GM18502 (cell line): ENCODE data around the gene ATP8A2.

Experiments used
- ATAC-seq: cut with Tn5 transposase; IDR thresholded peaks from one replicate; pipeline ENCODE4 v1.9.1; 2021; ENCODE audit warnings: mild to moderate bottlenecking; ENCODE audit not compliant: unreplicated experiment, poor library complexity

The ATP8A2 gene

GRCh38 chr13:26017196-26017921 lies 645.6 kb downstream of the ATP8A2 start:
- no peak for ATAC-seq

GRCh38 chr13:26017932-26018665 lies 646.3 kb downstream of the ATP8A2 start:
- ATAC-seq, result no peak

GRCh38 chr13:26019251-26019650 lies 647.5 kb downstream of the ATP8A2 start:
- ATAC-seq, result no peak

- ATAC-seq, result no peak
Measured at GRCh38 chr13:26019881-26020870, 648.4 kb downstream of the ATP8A2 start.

GRCh38 chr13:26020891-26021290 lies 649.1 kb downstream of the ATP8A2 start:
- ATAC-seq, result no peak

DNA sequence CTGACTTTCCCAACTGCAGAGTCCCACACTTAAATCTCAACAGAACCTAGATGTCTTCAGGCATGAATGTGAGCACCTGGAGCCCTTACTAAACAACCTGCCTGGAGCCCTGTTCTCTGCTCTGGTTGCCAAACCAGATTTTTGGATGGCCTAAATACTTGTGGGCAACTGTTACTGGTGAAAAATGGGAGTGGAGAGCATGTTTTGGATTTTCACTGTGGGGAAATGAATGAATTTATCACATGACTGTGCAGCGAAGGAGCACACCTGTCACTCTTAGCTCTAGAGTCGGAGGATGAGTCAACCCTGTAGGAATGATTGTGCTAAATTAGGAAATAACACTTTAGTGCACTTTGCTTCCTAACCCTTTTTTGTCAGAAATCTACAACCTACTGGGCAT lies 649.7 kb downstream of the ATP8A2 start:
- ATAC-seq, result no peak

- ATAC-seq, result no peak
Measured at GRCh38 chr13:26021956-26022355, 650.2 kb downstream of the ATP8A2 start.

DNA sequence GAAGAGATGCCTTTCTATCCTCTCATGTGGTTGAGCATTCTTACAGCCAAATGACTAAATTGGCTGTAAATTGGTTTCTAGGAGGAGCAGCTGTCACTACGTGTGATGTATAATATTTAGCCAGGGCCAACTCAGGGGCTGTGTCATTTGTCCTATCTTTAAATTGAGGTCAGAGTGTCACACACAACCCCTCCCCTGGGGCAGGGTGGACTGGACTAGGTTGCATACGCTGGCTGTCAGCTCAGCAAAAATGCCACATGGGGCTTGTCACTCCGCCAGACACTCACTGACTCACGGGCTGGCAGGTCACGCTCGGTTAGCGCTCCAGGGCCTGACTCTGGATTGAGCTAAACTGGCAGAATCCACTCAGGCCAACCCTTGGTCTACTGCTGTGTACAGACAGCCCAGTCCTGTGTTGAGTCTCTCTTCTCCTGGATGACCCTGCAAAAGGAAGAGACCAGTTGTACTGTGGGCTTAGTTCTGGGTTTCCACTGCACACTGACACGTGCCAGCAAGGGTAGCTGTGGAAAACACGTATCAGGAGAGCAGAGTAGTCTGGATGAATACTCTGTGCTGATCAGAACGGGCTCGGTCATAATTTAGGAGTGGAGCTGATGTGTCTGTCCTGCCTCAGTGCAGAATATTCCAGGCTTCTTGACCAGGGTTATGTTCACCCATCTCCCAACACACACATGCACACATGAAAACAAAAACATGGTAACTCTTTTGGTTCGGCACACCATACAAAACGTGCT lies 650.9 kb downstream of the ATP8A2 start:
- no peak for ATAC-seq

DNA sequence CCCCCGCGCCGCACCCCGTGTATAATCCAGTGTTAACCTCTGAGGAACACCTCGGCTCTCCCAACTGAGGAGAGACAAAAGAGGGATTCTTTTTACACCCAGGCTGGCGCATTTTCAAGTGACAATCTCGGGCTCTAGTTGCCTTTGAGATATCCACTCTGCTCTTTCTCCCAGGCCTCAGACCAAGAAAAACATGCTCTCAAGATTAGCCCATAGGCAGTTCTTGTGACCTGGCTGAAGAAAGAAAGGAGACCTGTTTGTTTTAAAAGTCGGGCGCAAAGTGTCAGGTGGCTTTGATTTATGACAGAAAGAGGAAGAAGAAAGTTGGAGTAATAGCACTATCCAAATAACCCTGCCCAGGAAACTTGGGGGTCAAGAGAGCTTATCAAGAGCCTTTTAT lies 652.8 kb downstream of the ATP8A2 start:
- no peak for ATAC-seq

DNA sequence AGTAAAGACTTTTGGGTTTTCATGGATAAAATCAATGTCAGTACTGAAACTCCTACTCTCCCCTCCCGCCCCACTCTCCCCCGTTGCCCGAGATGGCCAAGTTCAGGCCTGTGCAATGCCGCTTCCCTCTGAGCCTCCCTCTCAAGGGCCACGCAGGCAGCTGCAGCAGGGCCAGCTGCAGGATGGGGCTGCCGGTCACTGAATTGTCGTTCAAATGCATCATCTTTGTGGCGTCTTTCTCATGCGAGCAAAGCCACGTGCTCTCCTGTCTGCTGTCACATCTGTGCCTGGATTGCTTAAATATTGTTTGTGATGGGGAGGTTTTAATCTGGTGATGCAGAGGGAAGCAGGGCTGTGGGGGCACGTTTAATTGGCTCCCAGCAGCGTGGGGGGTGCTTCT lies 653.4 kb downstream of the ATP8A2 start:
- ATAC-seq, result no peak

DNA sequence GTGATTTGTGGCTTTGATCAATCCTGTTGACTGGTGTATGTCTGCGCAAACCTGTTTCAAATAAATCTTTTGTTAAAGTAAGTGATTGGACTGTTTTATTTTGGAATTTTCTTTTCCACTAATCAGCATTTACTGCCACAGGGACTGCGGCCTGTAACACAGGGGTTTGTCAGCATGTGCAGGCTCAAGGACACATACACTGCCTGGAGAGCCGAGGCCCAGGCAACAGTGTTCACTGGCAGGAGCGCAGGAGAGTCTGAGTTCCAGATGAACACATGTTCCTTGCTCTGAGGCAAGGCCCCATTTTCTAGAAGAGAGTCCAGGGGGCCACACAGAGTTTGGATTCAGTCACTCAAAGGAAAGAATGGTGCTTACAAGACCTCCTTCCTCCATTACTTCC lies 654.0 kb downstream of the ATP8A2 start:
- no peak for ATAC-seq

DNA sequence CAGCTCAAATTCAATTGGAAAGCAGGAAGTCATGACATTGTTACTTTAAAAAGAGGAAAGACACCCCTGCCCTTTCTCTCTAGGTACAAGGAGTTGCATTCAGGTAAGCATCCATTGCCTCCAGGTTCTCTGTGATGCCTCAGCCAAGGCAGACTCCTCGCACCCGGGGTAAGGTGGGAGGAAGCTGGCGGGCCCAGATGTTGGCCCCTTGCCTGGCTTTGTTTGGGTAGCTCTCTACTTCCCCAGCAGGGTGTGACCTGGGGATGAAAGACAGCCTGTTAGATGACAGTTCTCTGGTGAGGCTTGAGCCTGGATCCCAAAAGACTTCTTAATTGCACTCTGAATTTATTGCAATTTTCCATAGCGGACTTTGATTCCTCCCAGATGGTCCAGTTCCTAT lies 654.4 kb downstream of the ATP8A2 start:
- no peak for ATAC-seq

DNA sequence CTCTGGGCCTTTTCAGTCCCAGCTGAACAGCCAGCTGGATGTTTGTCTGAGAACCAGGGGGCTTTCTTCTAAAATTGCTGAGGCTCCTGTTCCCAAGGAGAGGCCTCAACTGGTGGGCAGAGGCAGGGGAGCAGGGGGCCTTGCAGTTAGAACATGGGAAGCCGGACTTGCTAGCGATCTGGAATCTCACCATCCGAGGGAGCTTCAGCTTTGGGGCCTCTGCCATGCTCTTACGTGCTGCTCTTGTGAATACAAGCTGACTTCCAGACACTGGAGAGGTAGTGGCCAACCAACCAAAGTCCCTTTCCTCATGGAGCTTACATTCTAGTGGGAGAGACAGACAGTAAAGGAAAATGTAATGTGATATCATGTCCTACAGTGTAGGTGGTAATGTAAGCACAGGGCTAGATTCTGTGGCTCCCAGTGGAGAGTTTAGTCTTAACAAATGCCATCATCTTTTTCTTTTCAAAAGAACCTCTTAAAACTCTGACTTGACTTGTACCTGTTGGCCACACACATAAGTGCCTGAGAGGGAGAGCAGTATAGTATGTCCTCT lies 657.9 kb downstream of the ATP8A2 start:
- no peak for ATAC-seq

- ATAC-seq, result no peak
Measured at GRCh38 chr13:26030331-26030730, 658.6 kb downstream of the ATP8A2 start.

- no peak for ATAC-seq
Measured at GRCh38 chr13:26034018-26034417, 662.2 kb downstream of the ATP8A2 start.

DNA sequence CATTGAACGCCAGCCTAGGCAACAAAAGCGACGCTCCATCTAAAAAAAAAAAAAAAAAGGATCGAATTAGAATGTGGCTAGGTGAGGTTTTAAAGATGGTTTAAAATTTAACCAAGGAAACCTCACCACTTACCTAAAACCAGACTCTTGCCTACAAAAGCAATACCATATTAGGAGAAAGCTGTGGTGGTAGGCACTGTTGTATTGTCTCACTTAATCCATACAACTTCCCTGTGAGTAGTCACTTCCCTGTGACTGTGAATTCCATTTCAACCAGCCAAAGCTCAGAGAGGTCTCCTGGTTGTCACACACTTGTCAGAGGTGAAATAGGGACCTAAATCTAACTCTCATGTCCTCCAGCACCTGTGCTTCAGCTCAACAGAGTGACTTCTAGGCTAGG lies 664.6 kb downstream of the ATP8A2 start:
- ATAC-seq, result no peak

DNA sequence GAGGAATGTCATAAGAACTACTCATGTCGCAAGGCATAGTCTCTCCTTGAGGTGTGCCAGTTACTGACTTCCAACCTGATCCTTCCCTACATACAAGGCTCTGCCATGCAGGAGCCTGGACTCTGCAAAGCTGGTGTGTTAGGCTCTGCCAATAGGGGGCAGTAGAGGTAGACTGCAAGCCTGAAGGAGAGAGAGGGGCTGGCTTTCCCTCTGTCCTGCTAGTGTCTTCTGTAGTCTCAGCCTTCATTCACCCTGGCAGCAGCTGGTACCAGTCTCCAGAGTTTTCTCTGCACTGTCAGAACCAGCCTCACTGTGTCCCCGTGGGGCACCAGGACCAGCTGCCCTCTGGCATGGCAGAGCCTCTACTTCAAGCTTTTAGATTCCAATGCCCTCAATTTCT lies 665.5 kb downstream of the ATP8A2 start:
- no peak for ATAC-seq

GRCh38 chr13:26038931-26039475 lies 667.2 kb downstream of the ATP8A2 start:
- ATAC-seq, result no peak

DNA sequence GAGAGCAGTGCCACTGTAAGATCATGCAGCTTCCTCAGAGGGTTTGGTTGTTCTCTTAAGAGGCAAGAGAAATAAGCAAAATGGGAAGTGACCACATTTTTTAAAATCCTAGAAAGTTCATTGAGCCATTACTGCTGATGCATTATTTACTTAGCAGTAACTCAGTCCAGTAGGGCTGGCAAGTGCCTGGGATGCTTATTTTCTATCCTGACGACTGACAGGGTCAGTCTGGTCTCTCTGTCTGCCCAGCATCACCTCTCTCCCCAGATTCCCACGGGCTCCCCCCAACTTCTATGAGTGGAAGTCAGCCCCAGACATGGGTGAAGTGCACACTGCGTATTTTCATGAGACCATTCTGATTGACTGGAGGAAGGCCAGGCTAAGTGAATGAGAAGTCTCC lies 669.7 kb downstream of the ATP8A2 start:
- ATAC-seq, result no peak

DNA sequence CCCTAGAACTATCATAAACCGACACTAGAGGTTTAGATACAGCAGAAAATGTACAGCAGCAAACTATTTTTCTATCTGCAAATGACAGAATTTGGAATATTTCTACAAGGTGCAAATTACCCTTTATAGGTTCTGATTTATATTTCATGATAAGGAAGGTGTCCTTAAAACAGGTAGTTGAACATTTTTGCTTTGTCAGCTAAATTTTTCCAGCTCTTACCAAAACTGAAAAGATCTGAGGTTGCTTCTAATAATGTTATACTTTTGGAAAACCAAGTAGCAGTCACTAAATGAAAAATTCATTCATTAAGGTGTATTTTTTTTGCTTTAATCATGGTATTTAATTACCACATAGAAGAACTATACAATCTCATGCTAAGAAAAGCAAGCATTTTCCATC lies 671.0 kb downstream of the ATP8A2 start:
- no peak for ATAC-seq
